MM.1S (cell line): Measurements from ENCODE around the gene SHISA7.

Experiments
- DNase-seq: peaks from one replicate; pipeline ENCODE4 v3.0.0-alpha.2; 2015
- H2AFZ ChIP-seq: fragments of 300-600 bp; sonication (generic); 2 replicates; pipeline ENCODE4 v1.6.0; 2016; ENCODE audit warnings: antibody characterized with exemption, low read length
- H3F3A ChIP-seq: fragments of 300-600 bp; sonication (generic); 2 replicates; pipeline ENCODE4 v1.6.1; 2016; ENCODE audit warnings: mild to moderate bottlenecking, antibody characterized with exemption, low read length, moderate library complexity, mixed read lengths; ENCODE audit not compliant: insufficient read depth
- H3K27ac ChIP-seq: fragments of 300-600 bp; sonication (generic); 2 replicates; pipeline ENCODE4 v1.5.1; 2016; ENCODE audit warnings: mild to moderate bottlenecking, low read length
- H3K27me3 ChIP-seq: fragments of 300-600 bp; sonication (generic); replicated peaks from 2 replicates; pipeline ENCODE4 v1.6.0; 2016; ENCODE audit warnings: low read length; ENCODE audit not compliant: insufficient read depth
- H3K36me3 ChIP-seq: fragments of 300-600 bp; sonication (generic); replicated peaks from 2 replicates; pipeline ENCODE4 v1.6.1; 2016; ENCODE audit warnings: mild to moderate bottlenecking, low read length, mixed read lengths; ENCODE audit not compliant: insufficient read depth
- H3K4me1 ChIP-seq: fragments of 300-600 bp; sonication (generic); 2 replicates; pipeline ENCODE4 v1.6.1; 2016; ENCODE audit warnings: low read length, mixed read lengths
- H3K4me2 ChIP-seq: fragments of 300-600 bp; sonication (generic); 2 replicates; pipeline ENCODE4 v1.6.0; 2016; ENCODE audit warnings: low read depth, low read length
- H3K4me3 ChIP-seq: fragments of 300-600 bp; sonication (generic); 2 replicates; pipeline ENCODE4 v1.5.1; 2016; ENCODE audit warnings: low read length, mixed read lengths
- H3K79me2 ChIP-seq: fragments of 300-600 bp; sonication (generic); 2 replicates; pipeline ENCODE4 v1.6.1; 2016; ENCODE audit warnings: mixed run types, low read length, mixed read lengths
- H3K9ac ChIP-seq: fragments of 300-600 bp; sonication (generic); 2 replicates; pipeline ENCODE4 v1.6.1; 2016; ENCODE audit warnings: low read length, mixed read lengths
- H3K9me2 ChIP-seq: fragments of 300-600 bp; sonication (generic); replicated peaks from 2 replicates; pipeline ENCODE4 v1.6.1; 2016; ENCODE audit warnings: mild to moderate bottlenecking, low read length, mixed read lengths; ENCODE audit not compliant: insufficient read depth
- H3K9me3 ChIP-seq: fragments of 300-600 bp; sonication (generic); replicated peaks from 2 replicates; pipeline ENCODE4 v1.6.1; 2016; ENCODE audit warnings: mild to moderate bottlenecking, low read length, mixed read lengths; ENCODE audit not compliant: insufficient read depth
- H4K20me1 ChIP-seq: fragments of 300-600 bp; sonication (generic); 2 replicates; pipeline ENCODE4 v1.6.1; 2016; ENCODE audit warnings: mild to moderate bottlenecking, low read length, moderate library complexity, mixed read lengths; ENCODE audit not compliant: insufficient read depth
- CTCF ChIP-seq: fragments of 300-600 bp; sonication (generic); IDR thresholded peaks from 2 replicates; pipeline ENCODE4 v1.5.1; 2016; ENCODE audit warnings: antibody characterized with exemption, low read length, mixed read lengths
- EZH2 ChIP-seq: fragments of 300-600 bp; sonication (generic); optimal IDR thresholded peaks from 2 replicates; pipeline ENCODE3; 2017; ENCODE audit warnings: low read depth, mild to moderate bottlenecking, antibody characterized with exemption, low read length, mixed read lengths
- EZH2phosphoT487 ChIP-seq: fragments of 300-600 bp; sonication (generic); IDR thresholded peaks from 2 replicates; pipeline ENCODE4 v1.6.1; 2018; ENCODE audit warnings: antibody characterized with exemption, low read length

SHISA7 gene

GRCh38 chr19:55443045-55443823, at the start of gene SHISA7:
Gene SHISA7, minus strand, starts transcription at chr19:55443300. Its CDS starts 437 bp downstream, at chr19:55442863.
- Histone ChIP-seq H3F3A (no peaks in the 10 kb centered on the region), H3K4me3 (no peak within 1 kb of the TSS), H3K27me3 (peaks cover 69% of the 10 kb centered on the region), H3K79me2 (no peaks in the 10 kb centered on the region), H3K9me3 (no peaks in the 10 kb centered on the region), H3K27ac (no peak within 1 kb of the TSS), H3K9ac (no peak within 1 kb of the TSS), H3K4me2 (no peak within 1 kb of the TSS), H3K36me3 (no peaks in the 10 kb centered on the region), H3K9me2 (no peaks in the 10 kb centered on the region), H2AFZ (no peak within 1 kb of the TSS), H3K4me1 (no peaks in the 10 kb centered on the region), H4K20me1 (no peaks in the 10 kb centered on the region)
- no peak for DNase-seq
- TF ChIP-seq EZH2, result peak; percentile 18
- no peak for TF ChIP-seq EZH2phosphoT487

GRCh38 chr19:55492362-55492944, 49.4 kb upstream of the SHISA7 start:
- Histone ChIP-seq H3K36me3 (no peaks in the 10 kb centered on the region), H2AFZ (no peak overlapping the region), H3K9ac (no peak overlapping the region), H3K9me2 (no peaks in the 10 kb centered on the region), H3K27me3 (peaks cover 93% of the 10 kb centered on the region), H3K79me2 (no peaks in the 10 kb centered on the region), H3K4me1 (no peaks in the 10 kb centered on the region), H3K4me2 (no peak overlapping the region), H3K27ac (no peak overlapping the region), H3K4me3 (no peak overlapping the region), H4K20me1 (no peaks in the 10 kb centered on the region), H3F3A (no peaks in the 10 kb centered on the region), H3K9me3 (no peaks in the 10 kb centered on the region)
- TF ChIP-seq EZH2phosphoT487 (no peak), CTCF (no peak), EZH2 (no peak)
- DNase-seq, result no peak

- Histone ChIP-seq H4K20me1 (no peaks in the 10 kb centered on the region), H3K79me2 (no peaks in the 10 kb centered on the region), H3K9me3 (no peaks in the 10 kb centered on the region), H3K4me2 (no peak overlapping the region), H3K9me2 (no peaks in the 10 kb centered on the region), H3K9ac (no peak overlapping the region), H3K4me1 (no peaks in the 10 kb centered on the region), H3K36me3 (no peaks in the 10 kb centered on the region), H3K27me3 (peaks cover 93% of the 10 kb centered on the region), H3K27ac (no peak overlapping the region), H2AFZ (no peak overlapping the region), H3F3A (no peaks in the 10 kb centered on the region), H3K4me3 (no peak overlapping the region)
- no peak for DNase-seq
- TF ChIP-seq EZH2phosphoT487 (no peak), EZH2 (no peak), CTCF (no peak)
Observed at GRCh38 chr19:55491546-55492360, 48.7 kb upstream of the SHISA7 start.
